ENCODE measurements around the gene TMEM151A. TPM values are rescaled to one million over a fixed set of nuclear protein-coding genes. Genes with fewer than 3 reads are reported as not detected.
A peak's percentile ranks its signal among the peaks of the same experiment; 100 is the strongest.

Gene TMEM151A
- total RNA-seq, 1 donor from 2014 or later = not detected

DNA sequence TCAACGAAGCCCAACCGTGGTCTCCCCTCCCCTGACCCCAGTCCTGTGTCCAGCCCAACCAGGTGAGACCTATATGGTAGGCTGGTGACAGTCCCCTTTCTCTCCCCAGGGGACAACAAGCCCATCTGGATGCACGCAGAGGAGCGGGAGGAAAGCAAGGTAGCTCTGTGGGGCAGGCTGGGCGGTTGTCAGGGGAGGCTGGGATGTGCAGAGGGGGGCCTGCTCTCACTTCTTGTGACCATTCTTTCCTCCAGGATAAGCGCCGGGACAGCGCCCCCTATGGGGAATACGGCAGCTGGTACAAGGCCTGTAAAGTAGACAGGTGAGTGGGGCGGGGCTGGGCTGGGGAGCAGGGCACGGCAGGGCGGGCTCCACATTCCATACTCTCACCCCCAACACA, 26.8 kb upstream of the TMEM151A start:
- TF ChIP-seq, protein P1, sequence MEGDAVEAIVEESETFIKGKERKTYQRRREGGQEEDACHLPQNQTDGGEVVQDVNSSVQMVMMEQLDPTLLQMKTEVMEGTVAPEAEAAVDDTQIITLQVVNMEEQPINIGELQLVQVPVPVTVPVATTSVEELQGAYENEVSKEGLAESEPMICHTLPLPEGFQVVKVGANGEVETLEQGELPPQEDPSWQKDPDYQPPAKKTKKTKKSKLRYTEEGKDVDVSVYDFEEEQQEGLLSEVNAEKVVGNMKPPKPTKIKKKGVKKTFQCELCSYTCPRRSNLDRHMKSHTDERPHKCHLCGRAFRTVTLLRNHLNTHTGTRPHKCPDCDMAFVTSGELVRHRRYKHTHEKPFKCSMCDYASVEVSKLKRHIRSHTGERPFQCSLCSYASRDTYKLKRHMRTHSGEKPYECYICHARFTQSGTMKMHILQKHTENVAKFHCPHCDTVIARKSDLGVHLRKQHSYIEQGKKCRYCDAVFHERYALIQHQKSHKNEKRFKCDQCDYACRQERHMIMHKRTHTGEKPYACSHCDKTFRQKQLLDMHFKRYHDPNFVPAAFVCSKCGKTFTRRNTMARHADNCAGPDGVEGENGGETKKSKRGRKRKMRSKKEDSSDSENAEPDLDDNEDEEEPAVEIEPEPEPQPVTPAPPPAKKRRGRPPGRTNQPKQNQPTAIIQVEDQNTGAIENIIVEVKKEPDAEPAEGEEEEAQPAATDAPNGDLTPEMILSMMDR (IDR thresholded peaks at IDR 0.05; ENCODE audit: borderline replicate concordance) = no peak
- Histone ChIP-seq H3K9me3 (replicated peaks) (no peaks in the 10 kb centered on the region), H3K36me3 (peaks cover 46% of the 10 kb centered on the region), H3K4me1 (peaks cover 33% of the 10 kb centered on the region), H3K27ac (replicated peaks) (no peak overlapping the region), H3K4me3 (no peak overlapping the region), H3K27me3 (ENCODE audit: low read depth) (no peaks in the 10 kb centered on the region)
- DNase-seq = no peak
- intact Hi-C loops (cut with micrococcal nuclease) = no loop called here

DNA sequence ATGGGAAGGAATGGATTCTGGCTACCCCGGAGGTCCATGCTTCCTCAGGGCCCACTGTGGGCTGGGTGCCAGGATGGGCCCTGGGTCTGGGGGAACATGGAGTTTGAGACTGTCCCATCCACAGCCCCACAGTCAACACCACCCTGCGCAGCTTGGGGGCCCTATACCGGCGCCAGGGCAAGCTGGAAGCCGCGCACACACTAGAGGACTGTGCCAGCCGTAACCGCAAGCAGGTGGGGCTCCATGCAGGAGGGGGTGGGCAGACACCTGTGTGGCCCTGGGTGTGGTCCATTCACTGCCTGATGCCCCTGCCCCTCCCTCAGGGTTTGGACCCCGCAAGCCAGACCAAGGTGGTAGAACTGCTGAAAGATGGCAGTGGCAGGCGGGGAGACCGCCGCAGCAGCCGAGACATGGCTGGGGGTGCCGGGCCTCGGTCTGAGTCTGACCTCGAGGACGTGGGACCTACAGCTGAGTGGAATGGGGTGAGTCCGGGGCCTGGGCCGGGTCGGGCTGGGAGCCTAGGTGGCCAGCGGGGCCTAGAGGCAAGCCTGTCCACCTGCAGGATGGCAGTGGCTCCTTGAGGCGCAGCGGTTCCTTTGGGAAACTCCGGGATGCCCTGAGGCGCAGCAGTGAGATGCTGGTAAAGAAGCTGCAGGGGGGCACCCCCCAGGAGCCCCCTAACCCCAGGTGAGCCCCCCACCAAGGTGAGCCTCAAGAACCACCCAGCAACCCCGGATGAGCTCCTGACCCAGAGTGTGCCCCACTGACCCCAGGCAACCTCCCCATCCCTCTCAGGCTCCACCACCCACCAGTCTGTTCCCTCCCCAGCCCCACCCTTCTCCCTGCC, 25.9 kb upstream of the TMEM151A start:
- H3K36me3 ChIP-seq = peaks cover 38% of the 10 kb centered on the region

DNA sequence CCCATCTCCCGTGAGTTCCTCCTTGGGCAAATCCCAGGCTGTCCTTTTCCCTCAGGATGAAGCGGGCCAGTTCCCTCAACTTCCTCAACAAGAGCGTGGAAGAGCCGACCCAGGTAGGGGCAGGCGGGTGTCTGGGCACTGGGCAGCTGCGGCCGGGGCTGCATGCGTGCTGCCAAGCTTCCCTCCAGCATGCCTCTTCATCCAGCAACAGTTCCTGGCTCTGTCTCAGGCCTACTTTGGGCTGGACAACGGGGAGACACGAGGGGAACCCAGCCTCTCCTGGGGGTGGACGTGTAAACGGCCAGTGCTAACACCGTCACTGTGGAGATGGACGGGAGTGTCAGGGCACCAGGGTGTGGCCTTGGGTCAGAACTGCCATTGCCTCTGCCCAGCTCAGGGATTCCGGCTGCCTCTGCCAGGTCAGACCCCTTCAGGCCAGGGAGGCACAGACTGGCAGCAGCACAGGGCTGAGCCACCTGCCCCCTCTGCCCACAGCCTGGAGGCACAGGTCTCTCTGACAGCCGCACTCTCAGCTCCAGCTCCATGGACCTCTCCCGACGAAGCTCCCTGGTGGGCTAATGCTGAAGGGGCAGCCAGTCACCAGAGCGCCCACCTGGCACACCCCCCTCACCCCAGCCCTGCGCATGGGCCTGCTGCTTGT, 25.2 kb upstream of the TMEM151A start:
- Histone ChIP-seq H3K36me3 (peaks cover 37% of the 10 kb centered on the region), H3K9me3 (replicated peaks) (no peaks in the 10 kb centered on the region), H3K27me3 (ENCODE audit: low read depth) (no peaks in the 10 kb centered on the region), H3K4me3 (peak overlapping the region; percentile 90), H3K4me1 (peaks cover 48% of the 10 kb centered on the region), H3K27ac (replicated peaks) (peak overlapping the region; percentile 98)
- TF ChIP-seq, protein P1 (IDR thresholded peaks at IDR 0.05; ENCODE audit: borderline replicate concordance) = no peak
- DNase-seq = no peak
- intact Hi-C loops (cut with micrococcal nuclease) = no loop called here

More for the DNA sequence above, 25.9 kb upstream of the TMEM151A start:
- Histone ChIP-seq H3K27me3 (ENCODE audit: low read depth) (no peaks in the 10 kb centered on the region), H3K27ac (replicated peaks) (no peak overlapping the region), H3K4me3 (no peak overlapping the region), H3K4me1 (peaks cover 42% of the 10 kb centered on the region), H3K9me3 (replicated peaks) (no peaks in the 10 kb centered on the region)
- DNase-seq = no peak
- intact Hi-C loops (cut with micrococcal nuclease) = no loop called here
- TF ChIP-seq, protein P1 (IDR thresholded peaks at IDR 0.05; ENCODE audit: borderline replicate concordance) = no peak

DNA sequence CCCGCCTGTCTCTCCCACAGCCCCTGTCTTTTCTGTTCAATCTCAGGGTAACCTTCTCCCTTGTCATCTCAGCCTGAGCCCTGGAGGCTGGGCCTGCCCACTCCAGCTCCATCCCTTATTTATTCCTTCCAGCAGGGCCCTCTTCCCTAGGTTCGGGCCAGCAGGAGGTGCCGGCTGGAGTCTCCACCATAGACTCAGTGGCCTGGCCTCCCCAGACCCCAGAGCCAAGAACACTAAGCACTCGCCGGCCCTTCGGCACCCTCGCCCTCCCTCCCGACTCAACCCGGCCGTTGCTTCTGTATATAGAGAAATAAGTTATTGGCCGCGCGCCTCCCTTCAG, 24.7 kb upstream of the TMEM151A start:
- H3K36me3 ChIP-seq = peaks cover 37% of the 10 kb centered on the region
- H3K4me1 ChIP-seq = peaks cover 49% of the 10 kb centered on the region
- no peaks in the 10 kb centered on the region for H3K27me3 ChIP-seq (ENCODE audit: low read depth)
- no peak for DNase-seq
- peak overlapping the region; percentile 90 for H3K4me3 ChIP-seq
- H3K27ac ChIP-seq (replicated peaks) = peak overlapping the region; percentile 98
- H3K9me3 ChIP-seq (replicated peaks) = no peaks in the 10 kb centered on the region
- intact Hi-C loops (cut with micrococcal nuclease) = no loop called here
- TF ChIP-seq, protein P1 (IDR thresholded peaks at IDR 0.05; ENCODE audit: borderline replicate concordance) = no peak

DNA sequence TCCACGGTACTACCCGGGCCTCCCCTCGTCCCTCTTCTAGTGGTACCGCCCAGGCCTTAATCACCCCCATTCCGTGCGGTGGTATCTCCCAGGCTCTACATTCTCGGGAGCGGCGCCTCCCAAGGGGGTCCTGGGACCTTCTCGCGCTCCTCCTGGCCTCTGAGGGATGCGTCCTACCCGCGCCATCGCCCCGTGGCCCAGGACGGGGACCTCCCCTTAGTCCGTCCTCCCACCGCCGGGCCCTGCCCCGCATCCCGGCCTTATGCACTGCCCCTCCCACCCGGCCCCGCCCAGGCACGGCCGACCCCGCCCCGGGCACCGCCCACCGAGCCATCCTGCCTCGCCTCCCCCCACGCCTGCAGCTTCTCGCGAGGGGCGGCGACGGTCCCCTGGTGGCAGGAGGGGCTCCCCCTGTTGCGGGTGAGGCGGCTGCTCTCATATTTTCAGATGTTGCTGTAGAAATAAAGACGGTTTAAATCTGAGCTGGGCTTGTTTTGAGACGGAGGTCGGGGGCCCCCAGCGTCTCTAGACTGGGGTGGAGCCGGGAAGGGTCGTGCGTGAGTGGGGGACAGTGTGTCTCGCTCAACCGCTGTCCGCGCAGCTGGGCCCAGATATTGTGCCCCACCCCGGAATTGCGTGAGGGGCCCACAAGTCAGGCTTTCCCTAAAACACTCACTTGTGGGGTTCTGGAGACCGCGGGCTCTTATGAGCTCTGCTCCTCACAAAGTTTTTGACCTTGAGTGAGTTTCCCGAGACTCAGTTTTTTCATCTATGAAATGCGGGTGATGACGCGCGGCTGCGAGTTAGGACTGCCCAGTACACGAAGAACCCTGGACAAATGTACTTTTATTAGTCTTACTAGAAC, 24.1 kb upstream of the TMEM151A start:
- peaks cover 49% of the 10 kb centered on the region for H3K4me1 ChIP-seq
- intact Hi-C loops (cut with micrococcal nuclease) = no loop called here
- H3K4me3 ChIP-seq = peak overlapping the region; percentile 90
- H3K27ac ChIP-seq (replicated peaks) = peak overlapping the region; percentile 98
- H3K9me3 ChIP-seq (replicated peaks) = no peaks in the 10 kb centered on the region
- TF ChIP-seq, protein P1 (IDR thresholded peaks at IDR 0.05; ENCODE audit: borderline replicate concordance) = peak; percentile 46
- peak; percentile 93 for DNase-seq
- no peaks in the 10 kb centered on the region for H3K27me3 ChIP-seq (ENCODE audit: low read depth)
- peaks cover 37% of the 10 kb centered on the region for H3K36me3 ChIP-seq

Measured in left ventricle myocardium inferior (tissue), 1 donor.